CD4-positive, alpha-beta T cell treated with Interleukin-17A for 1 hour (primary cell): Measurements from ENCODE around the gene MED16.
"Not testable (repeated sequence)": the region's sequence is repeated elsewhere in the genome, so short reads cannot be mapped to it uniquely, and the experiment has no call there.

Experiments used
- DNase-seq: peaks from one replicate; pipeline ENCODE4 v3.0.0-alpha.2; 2020

MED16 gene

GRCh38 chr19:825897-826644 lies 66.9 kb downstream of the MED16 start:
- DNase-seq = no peak

GRCh38 chr19:824885-825284 lies 68.1 kb downstream of the MED16 start:
- no peak for DNase-seq

GRCh38 chr19:823565-824121 lies 69.3 kb downstream of the MED16 start:
- no peak for DNase-seq

GRCh38 chr19:821825-822503 lies 71.0 kb downstream of the MED16 start, which contains the start of gene PLPPR3:
TSS of gene PLPPR3 (minus strand) at chr19:821955. CDS start at chr19:821559, 396 bp downstream.
- DNase-seq = no peak

GRCh38 chr19:821231-821824 lies 71.7 kb downstream of the MED16 start:
- no peak for DNase-seq

- not testable (repeated sequence) for DNase-seq
These were observed 72.8 kb downstream of the MED16 start for GRCh38 chr19:820212-820611.
